GM23338 (cell line): ENCODE data around the gene UBAP2. TPM values are rescaled to one million over a fixed set of nuclear protein-coding genes. Genes with fewer than 3 reads are reported as not detected.

Experiments
- ATAC-seq: fragments of 200-7000 bp; cut with Tn5 transposase; 3 replicates; pipeline ENCODE4 v1.9.1; 2020
- DNase-seq: peaks from one replicate; pipeline ENCODE4 v3.0.0-alpha.2; 2015; ENCODE audit warnings: low spot score
- H2AFZ ChIP-seq: fragments of 200-600 bp; sonication (generic); 2 replicates; pipeline ENCODE4 v1.8.0; 2016; ENCODE audit warnings: antibody characterized with exemption, mild to moderate bottlenecking, moderate library complexity
- H3F3A ChIP-seq: fragments of 200-600 bp; sonication (generic); replicated peaks from 2 replicates; pipeline ENCODE4 v1.8.0; 2017; ENCODE audit warnings: antibody characterized with exemption, mixed run types, low read depth
- H3K27ac ChIP-seq: fragments of 200-600 bp; sonication (generic); 2 replicates; pipeline ENCODE4 v1.6.1; 2016; ENCODE audit warnings: low read depth
- H3K27me3 ChIP-seq: fragments of 200-600 bp; sonication (generic); 2 replicates; pipeline ENCODE4 v1.8.0; 2016; ENCODE audit warnings: mild to moderate bottlenecking, mixed run types, moderate library complexity; ENCODE audit not compliant: insufficient read depth
- H3K36me3 ChIP-seq: fragments of 200-600 bp; sonication (generic); 2 replicates; pipeline ENCODE4 v1.8.0; 2016; ENCODE audit warnings: mild to moderate bottlenecking; ENCODE audit not compliant: insufficient read depth
- H3K4me1 ChIP-seq: fragments of 200-600 bp; sonication (generic); 2 replicates; pipeline ENCODE4 v1.8.0; 2016; ENCODE audit warnings: mild to moderate bottlenecking, moderate library complexity; ENCODE audit not compliant: insufficient read depth
- H3K4me2 ChIP-seq: fragments of 200-600 bp; sonication (generic); 2 replicates; pipeline ENCODE4 v1.7.1; 2017; ENCODE audit warnings: mixed run types
- H3K4me3 ChIP-seq: fragments of 200-600 bp; sonication (generic); 2 replicates; pipeline ENCODE4 v1.6.1; 2016; ENCODE audit warnings: mixed run types
- H3K79me2 ChIP-seq: fragments of 200-600 bp; sonication (generic); replicated peaks from 2 replicates; pipeline ENCODE4 v1.8.0; 2017; ENCODE audit warnings: mild to moderate bottlenecking; ENCODE audit not compliant: insufficient read depth
- H3K9me2 ChIP-seq: fragments of 200-600 bp; sonication (generic); 2 replicates; pipeline ENCODE4 v1.8.0; 2017; ENCODE audit not compliant: insufficient read depth
- H4K20me1 ChIP-seq: fragments of 200-600 bp; sonication (generic); replicated peaks from 2 replicates; pipeline ENCODE4 v1.8.0; 2017; ENCODE audit warnings: mild to moderate bottlenecking; ENCODE audit not compliant: insufficient read depth
- H3K27ac Mint-ChIP-seq: 2 replicates; pipeline ENCODE4 v1.8.0; 2020; ENCODE audit warnings: inconsistent platforms, mild to moderate bottlenecking, moderate library complexity, mixed read lengths
- H3K27me3 Mint-ChIP-seq: 3 replicates; pipeline ENCODE4 v1.8.0; 2022; ENCODE audit warnings: low read depth, mild to moderate bottlenecking, moderate library complexity, mixed read lengths, inconsistent platforms; ENCODE audit not compliant: insufficient read depth, poor library complexity
- H3K36me3 Mint-ChIP-seq: 3 replicates; pipeline ENCODE4 v1.8.0; 2021; ENCODE audit warnings: low read depth, mild to moderate bottlenecking, inconsistent platforms, moderate library complexity, mixed read lengths
- H3K4me1 Mint-ChIP-seq: 3 replicates; pipeline ENCODE4 v1.8.0; 2020; ENCODE audit warnings: mild to moderate bottlenecking, inconsistent platforms, mixed read lengths
- H3K4me3 Mint-ChIP-seq: 3 replicates; pipeline ENCODE4 v1.8.0; 2021; ENCODE audit warnings: moderate library complexity, mild to moderate bottlenecking, inconsistent platforms, mixed read lengths
- H3K9me3 Mint-ChIP-seq: 3 replicates; pipeline ENCODE4 v1.8.0; 2020; ENCODE audit warnings: moderate library complexity, mild to moderate bottlenecking, inconsistent platforms, mixed read lengths
- CREB1 ChIP-seq: fragments of 250-450 bp; sonication (Bioruptor Pico); IDR thresholded peaks from 2 replicates; pipeline ENCODE4 v1.5.0; 2020; ENCODE audit warnings: low read depth, mild to moderate bottlenecking, moderate library complexity
- NANOG ChIP-seq: IDR thresholded peaks from 2 replicates; pipeline ENCODE4 v1.6.1; 2016; ENCODE audit warnings: antibody characterized with exemption, borderline replicate concordance
- POLR2AphosphoS5 ChIP-seq: IDR thresholded peaks from 2 replicates; pipeline ENCODE4 v1.6.1; 2016; ENCODE audit warnings: antibody characterized with exemption, low read depth
- polyA plus RNA-seq: library from polyadenylated mRNA; unstranded; fragments of >200 nt; fragmentation: Nextera tagmentation; extraction: Ambion mirVana; gene quantifications from 2 replicates; pipeline ENCODE4 v1.2.1, GENCODE V29; 2016
- total RNA-seq: library from RNA; depleted of rRNA; stranded (reverse); fragments of >200 nt; shearing (Covaris generic); gene quantifications from 2 replicates; pipeline ENCODE4 v1.2.3, GENCODE V29; 2014
- TF ChIP-seq, protein P1 (sequence below): IDR thresholded peaks from 2 replicates; pipeline ENCODE4 v1.6.1; 2016; ENCODE audit warnings: antibody characterized with exemption
- TF ChIP-seq, protein P2 (sequence below): fragments of 250-450 bp; sonication (Bioruptor Pico); IDR thresholded peaks from 2 replicates; pipeline ENCODE4 v1.5.0; 2020; ENCODE audit warnings: mild to moderate bottlenecking, moderate library complexity

The UBAP2 gene
- total and polyA plus RNA-seq, 2 experiments from 2014 or later = 47.4 to 56.4 TPM

DNA sequence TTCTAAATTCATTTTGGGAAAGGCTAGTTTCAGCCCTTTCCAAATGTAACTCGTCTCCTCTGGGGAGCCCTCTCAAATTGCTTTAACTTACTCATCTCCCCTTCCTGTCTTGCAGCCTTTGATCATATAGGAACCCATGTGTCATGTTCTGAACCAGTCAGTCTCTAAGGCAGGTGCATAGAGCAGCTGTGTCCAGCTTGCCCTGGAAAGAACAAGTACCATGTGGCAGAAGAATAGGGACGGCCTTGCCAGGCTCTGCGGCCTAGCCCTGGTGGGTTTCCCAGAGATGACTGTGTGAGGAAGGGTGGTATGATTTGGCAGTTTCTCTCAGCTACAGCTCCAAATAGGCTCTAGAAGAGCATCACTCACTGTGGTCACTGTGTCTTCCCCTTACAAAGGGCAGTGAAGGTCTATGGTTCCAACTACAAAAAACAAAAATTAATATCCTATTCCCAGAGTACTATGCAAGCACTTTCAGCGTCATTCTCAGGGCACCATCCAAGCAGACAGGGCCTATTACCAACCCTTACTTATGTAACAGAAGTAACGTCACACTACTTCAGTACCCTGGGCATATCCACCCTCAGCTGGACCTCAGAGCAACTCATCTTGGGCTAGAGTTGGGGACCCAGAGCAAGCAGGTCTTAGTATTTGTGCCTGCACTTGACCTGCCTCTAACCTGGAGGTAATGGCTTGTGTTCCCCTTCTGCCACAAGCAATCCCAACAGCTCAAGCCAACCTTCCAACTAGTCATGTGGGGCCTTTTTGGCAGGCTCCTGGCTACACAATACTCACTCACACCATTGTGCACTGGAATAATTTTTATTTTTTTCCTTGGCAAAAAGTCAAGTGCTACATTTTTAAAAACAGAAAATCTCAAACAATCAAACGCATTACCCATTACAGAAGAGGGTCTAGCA lies 37.2 kb upstream of the UBAP2 start:
- Histone ChIP-seq H3K27me3 (no peaks in the 10 kb centered on the region), H3K36me3 (peaks cover 24% of the 10 kb centered on the region), H3F3A (0 out of 2 replicates have a peak, but pooled peaks cover 5% of the 10 kb centered on the region), H4K20me1 (peaks cover 5% of the 10 kb centered on the region; the same call in 1 of the 2 replicates), H3K79me2 (no peaks in the 10 kb centered on the region), H3K4me3 (no peak overlapping the region), H2AFZ (no peak overlapping the region), H3K9me2 (no peaks in the 10 kb centered on the region), H3K4me1 (no peaks in the 10 kb centered on the region), H3K4me2 (no peak overlapping the region), H3K27ac (no peak overlapping the region)
- Mint-ChIP-seq H3K4me1 (no peaks in the 10 kb centered on the region), H3K9me3 (no peaks in the 10 kb centered on the region), H3K36me3 (peaks cover 29% of the 10 kb centered on the region), H3K27ac (no peak overlapping the region), H3K27me3 (peaks cover 6% of the 10 kb centered on the region), H3K4me3 (no peak overlapping the region)
- no peak for TF ChIP-seq POLR2AphosphoS5
- no peak for TF ChIP-seq CREB1
- TF ChIP-seq, protein P1, sequence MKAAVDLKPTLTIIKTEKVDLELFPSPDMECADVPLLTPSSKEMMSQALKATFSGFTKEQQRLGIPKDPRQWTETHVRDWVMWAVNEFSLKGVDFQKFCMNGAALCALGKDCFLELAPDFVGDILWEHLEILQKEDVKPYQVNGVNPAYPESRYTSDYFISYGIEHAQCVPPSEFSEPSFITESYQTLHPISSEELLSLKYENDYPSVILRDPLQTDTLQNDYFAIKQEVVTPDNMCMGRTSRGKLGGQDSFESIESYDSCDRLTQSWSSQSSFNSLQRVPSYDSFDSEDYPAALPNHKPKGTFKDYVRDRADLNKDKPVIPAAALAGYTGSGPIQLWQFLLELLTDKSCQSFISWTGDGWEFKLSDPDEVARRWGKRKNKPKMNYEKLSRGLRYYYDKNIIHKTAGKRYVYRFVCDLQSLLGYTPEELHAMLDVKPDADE = no peak
- TF ChIP-seq, protein P2, sequence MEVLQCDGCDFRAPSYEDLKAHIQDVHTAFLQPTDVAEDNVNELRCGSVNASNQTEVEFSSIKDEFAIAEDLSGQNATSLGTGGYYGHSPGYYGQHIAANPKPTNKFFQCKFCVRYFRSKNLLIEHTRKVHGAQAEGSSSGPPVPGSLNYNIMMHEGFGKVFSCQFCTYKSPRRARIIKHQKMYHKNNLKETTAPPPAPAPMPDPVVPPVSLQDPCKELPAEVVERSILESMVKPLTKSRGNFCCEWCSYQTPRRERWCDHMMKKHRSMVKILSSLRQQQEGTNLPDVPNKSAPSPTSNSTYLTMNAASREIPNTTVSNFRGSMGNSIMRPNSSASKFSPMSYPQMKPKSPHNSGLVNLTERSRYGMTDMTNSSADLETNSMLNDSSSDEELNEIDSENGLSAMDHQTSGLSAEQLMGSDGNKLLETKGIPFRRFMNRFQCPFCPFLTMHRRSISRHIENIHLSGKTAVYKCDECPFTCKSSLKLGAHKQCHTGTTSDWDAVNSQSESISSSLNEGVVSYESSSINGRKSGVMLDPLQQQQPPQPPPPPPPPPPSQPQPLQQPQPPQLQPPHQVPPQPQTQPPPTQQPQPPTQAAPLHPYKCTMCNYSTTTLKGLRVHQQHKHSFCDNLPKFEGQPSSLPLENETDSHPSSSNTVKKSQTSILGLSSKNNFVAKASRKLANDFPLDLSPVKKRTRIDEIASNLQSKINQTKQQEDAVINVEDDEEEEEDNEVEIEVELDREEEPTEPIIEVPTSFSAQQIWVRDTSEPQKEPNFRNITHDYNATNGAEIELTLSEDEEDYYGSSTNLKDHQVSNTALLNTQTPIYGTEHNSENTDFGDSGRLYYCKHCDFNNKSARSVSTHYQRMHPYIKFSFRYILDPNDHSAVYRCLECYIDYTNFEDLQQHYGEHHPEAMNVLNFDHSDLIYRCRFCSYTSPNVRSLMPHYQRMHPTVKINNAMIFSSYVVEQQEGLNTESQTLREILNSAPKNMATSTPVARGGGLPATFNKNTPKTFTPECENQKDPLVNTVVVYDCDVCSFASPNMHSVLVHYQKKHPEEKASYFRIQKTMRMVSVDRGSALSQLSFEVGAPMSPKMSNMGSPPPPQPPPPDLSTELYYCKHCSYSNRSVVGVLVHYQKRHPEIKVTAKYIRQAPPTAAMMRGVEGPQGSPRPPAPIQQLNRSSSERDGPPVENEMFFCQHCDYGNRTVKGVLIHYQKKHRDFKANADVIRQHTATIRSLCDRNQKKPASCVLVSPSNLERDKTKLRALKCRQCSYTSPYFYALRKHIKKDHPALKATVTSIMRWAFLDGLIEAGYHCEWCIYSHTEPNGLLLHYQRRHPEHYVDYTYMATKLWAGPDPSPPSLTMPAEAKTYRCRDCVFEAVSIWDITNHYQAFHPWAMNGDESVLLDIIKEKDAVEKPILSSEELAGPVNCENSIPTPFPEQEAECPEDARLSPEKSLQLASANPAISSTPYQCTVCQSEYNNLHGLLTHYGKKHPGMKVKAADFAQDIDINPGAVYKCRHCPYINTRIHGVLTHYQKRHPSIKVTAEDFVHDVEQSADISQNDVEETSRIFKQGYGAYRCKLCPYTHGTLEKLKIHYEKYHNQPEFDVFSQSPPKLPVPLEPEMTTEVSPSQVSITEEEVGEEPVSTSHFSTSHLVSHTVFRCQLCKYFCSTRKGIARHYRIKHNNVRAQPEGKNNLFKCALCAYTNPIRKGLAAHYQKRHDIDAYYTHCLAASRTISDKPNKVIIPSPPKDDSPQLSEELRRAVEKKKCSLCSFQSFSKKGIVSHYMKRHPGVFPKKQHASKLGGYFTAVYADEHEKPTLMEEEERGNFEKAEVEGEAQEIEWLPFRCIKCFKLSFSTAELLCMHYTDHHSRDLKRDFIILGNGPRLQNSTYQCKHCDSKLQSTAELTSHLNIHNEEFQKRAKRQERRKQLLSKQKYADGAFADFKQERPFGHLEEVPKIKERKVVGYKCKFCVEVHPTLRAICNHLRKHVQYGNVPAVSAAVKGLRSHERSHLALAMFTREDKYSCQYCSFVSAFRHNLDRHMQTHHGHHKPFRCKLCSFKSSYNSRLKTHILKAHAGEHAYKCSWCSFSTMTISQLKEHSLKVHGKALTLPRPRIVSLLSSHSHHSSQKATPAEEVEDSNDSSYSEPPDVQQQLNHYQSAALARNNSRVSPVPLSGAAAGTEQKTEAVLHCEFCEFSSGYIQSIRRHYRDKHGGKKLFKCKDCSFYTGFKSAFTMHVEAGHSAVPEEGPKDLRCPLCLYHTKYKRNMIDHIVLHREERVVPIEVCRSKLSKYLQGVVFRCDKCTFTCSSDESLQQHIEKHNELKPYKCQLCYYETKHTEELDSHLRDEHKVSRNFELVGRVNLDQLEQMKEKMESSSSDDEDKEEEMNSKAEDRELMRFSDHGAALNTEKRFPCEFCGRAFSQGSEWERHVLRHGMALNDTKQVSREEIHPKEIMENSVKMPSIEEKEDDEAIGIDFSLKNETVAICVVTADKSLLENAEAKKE (CRISPR knock-in tag) = no peak
- TF ChIP-seq NANOG = no peak
- ATAC-seq = no peak
- DNase-seq = no peak
